Panc1 (cell line): Measurements from ENCODE around the gene TEX26. TPM values are rescaled to one million over a fixed set of nuclear protein-coding genes. Genes with fewer than 3 reads are reported as not detected.

Source experiments
- ATAC-seq: fragments of 200-7000 bp; cut with Tn5 transposase; 2 replicates; pipeline ENCODE4 v1.9.1; 2020; ENCODE audit warnings: mild to moderate bottlenecking, moderate library complexity
- BruUV-seq: library from RNA; stranded (reverse); fragments of 400-500 nt; replicated peaks from 2 replicates; lab custom pipeline; 2021; lab: Mats Ljungman, UMichigan
- CTCF ChIA-PET: fragments of 300-600 bp; sonication (Branson Sonifier 250); formaldehyde crosslinking; loops from one replicate; lab custom pipeline; 2022; ENCODE audit warnings: antibody characterized with exemption; lab: Charles Lee
- POLR2A ChIA-PET: fragments of 300-600 bp; sonication (Branson Sonifier 250); formaldehyde crosslinking; loops from one replicate; lab custom pipeline; 2022; ENCODE audit warnings: antibody characterized with exemption; lab: Charles Lee
- DNase-seq: peaks from one replicate; pipeline ENCODE4 v3.0.0-alpha.2; 2010; ENCODE audit warnings: low read depth, low spot score
- H3K27ac ChIP-seq: 2 replicates; pipeline ENCODE4 v1.5.1; 2011; ENCODE audit warnings: mild to moderate bottlenecking, low read length, inconsistent platforms
- H3K27me3 ChIP-seq: fragments of 200-500 bp; sonication (Bioruptor generic); 2 replicates; pipeline ENCODE4 v1.6.0; 2014; ENCODE audit warnings: low read length, inconsistent platforms; ENCODE audit not compliant: control insufficient read depth, insufficient read depth
- H3K36me3 ChIP-seq: fragments of 200-500 bp; sonication (Bioruptor generic); 2 replicates; pipeline ENCODE4 v1.5.1; 2014; ENCODE audit warnings: inconsistent platforms, mild to moderate bottlenecking, low read length, moderate library complexity; ENCODE audit not compliant: control insufficient read depth, insufficient read depth
- H3K4me1 ChIP-seq: 2 replicates; pipeline ENCODE4 v1.5.1; 2011; ENCODE audit warnings: inconsistent platforms, mild to moderate bottlenecking, low read length, moderate library complexity; ENCODE audit not compliant: control insufficient read depth, insufficient read depth
- H3K4me3 ChIP-seq, 2 experiments: 2 replicates each; pipeline ENCODE4 v1.5.1; 2011 to 2012; ENCODE audit warnings: low read depth in 2 of 2, low read length in 2 of 2, mild to moderate bottlenecking in 2 of 2, inconsistent platforms in 1 of 2, moderate library complexity in 1 of 2
- H3K9me3 ChIP-seq: fragments of 200-500 bp; sonication (Bioruptor generic); 2 replicates; pipeline ENCODE4 v1.5.1; 2014; ENCODE audit warnings: low read depth, mild to moderate bottlenecking, inconsistent platforms, low read length, moderate library complexity; ENCODE audit not compliant: control insufficient read depth, insufficient read depth
- CTCF ChIP-seq: fragments of 450-650 bp; IDR thresholded peaks from 2 replicates; pipeline ENCODE4 v1.5.1; 2017; ENCODE audit warnings: mild to moderate bottlenecking
- POLR2AphosphoS5 ChIP-seq: IDR thresholded peaks from 2 replicates; pipeline ENCODE4 v1.6.1; 2012; ENCODE audit warnings: mild to moderate bottlenecking, low read depth, low read length, moderate library complexity
- REST ChIP-seq, 2 experiments: IDR thresholded peaks; 2 replicates each; pipeline ENCODE4 v1.6.1; 2011 to 2012; ENCODE audit warnings: low read depth in 2 of 2, control low read depth in 1 of 2, low read length in 1 of 2, mild to moderate bottlenecking in 1 of 2, moderate library complexity in 1 of 2; ENCODE audit not compliant: insufficient read depth in 1 of 2
- SIN3A ChIP-seq: IDR thresholded peaks from 2 replicates; pipeline ENCODE4 v1.6.1; 2012; ENCODE audit warnings: low read depth, mild to moderate bottlenecking, low read length, moderate library complexity, borderline replicate concordance; ENCODE audit not compliant: insufficient read depth
- TCF7L2 ChIP-seq: IDR thresholded peaks from 2 replicates; pipeline ENCODE4 v1.6.1; 2011; ENCODE audit warnings: mild to moderate bottlenecking, low read depth, low read length, inconsistent platforms
- in situ Hi-C: cut with HindIII; loops from 2 replicates; pipeline ENCODE4 v1.10.0; 2016; ENCODE audit warnings: low sequenced_read_pairs, low pct_unique_long_range_greater_than_20kb
- intact Hi-C: fragments of 100-400 bp; cut with micrococcal nuclease; formaldehyde crosslinking; loops from one replicate; pipeline ENCODE4 v1.10.0; 2022; ENCODE audit not compliant: unreplicated experiment
- total RNA-seq: library from RNA; stranded (reverse); gene quantifications from one replicate; pipeline ENCODE4 v1.2.1, GENCODE V29; 2021; ENCODE audit not compliant: unreplicated experiment

Gene TEX26
- total RNA-seq, 1 experiment from 2014 or later = not detected

GRCh38 chr13:30918662-30919405 lies 13.6 kb upstream of the TEX26 start:
- BruUV-seq = no TSS peak
- DNase-seq = no peak
- intact Hi-C loops (no loop called here), in situ Hi-C loops (no loop called here)
- H3K27ac ChIP-seq = no peak overlapping the region
- no peaks in the 10 kb centered on the region for H3K9me3 ChIP-seq
- POLR2A ChIA-PET = no interaction called here
- H3K36me3 ChIP-seq = no peaks in the 10 kb centered on the region
- H3K27me3 ChIP-seq = no peaks in the 10 kb centered on the region
- no peak for ATAC-seq
- no peaks in the 10 kb centered on the region for H3K4me1 ChIP-seq
- no peak overlapping the region for H3K4me3 ChIP-seq
- TF ChIP-seq POLR2AphosphoS5 (no peak), REST (IDR thresholded peaks at IDR 0.05; ENCODE audit: insufficient read depth in 1 of 2, low read depth in 2 of 2, low read length in 1 of 2) (no peak), TCF7L2 (no peak), CTCF (no peak), SIN3A (no peak)
- CTCF ChIA-PET = no interaction called here

- H3K4me3 ChIP-seq = no peak overlapping the region
- no peaks in the 10 kb centered on the region for H3K27me3 ChIP-seq
- no peaks in the 10 kb centered on the region for H3K36me3 ChIP-seq
- H3K4me1 ChIP-seq = no peaks in the 10 kb centered on the region
- intact Hi-C loops (no loop called here), in situ Hi-C loops (no loop called here)
- no peak overlapping the region for H3K27ac ChIP-seq
- CTCF ChIA-PET = no interaction called here
- no TSS peak for BruUV-seq
- TF ChIP-seq SIN3A (no peak), POLR2AphosphoS5 (no peak), CTCF (no peak), REST (IDR thresholded peaks at IDR 0.05; ENCODE audit: insufficient read depth in 1 of 2, low read depth in 2 of 2, low read length in 1 of 2) (no peak), TCF7L2 (no peak)
- no peaks in the 10 kb centered on the region for H3K9me3 ChIP-seq
- DNase-seq = no peak
- POLR2A ChIA-PET = no interaction called here
- ATAC-seq = no peak
Measured at GRCh38 chr13:30920162-30920909, 12.1 kb upstream of the TEX26 start.
